ENCODE results near the gene SMYD1.

GRCh38 chr2:88144271-88144670, 76.6 kb downstream of the SMYD1 start:
- no peak for TF ChIP-seq CTCF (IDR thresholded peaks at IDR 0.05)
- no peak for TF ChIP-seq POLR2A (IDR thresholded peaks at IDR 0.05)

Measured in uterus (tissue), 2 donors.